ENCODE data around the gene DCHS2. TPM values are rescaled to one million over a fixed set of nuclear protein-coding genes. Genes with fewer than 3 reads are reported as not detected.

Gene DCHS2
- total and polyA plus RNA-seq, 2 of the 8 experiments (the other 6 are each of a cell fraction or from before 2014, with no cell fraction given): 0.54 to 2.6 TPM

- no peak for TF ChIP-seq KDM4A (IDR thresholded peaks at IDR 0.05; ENCODE audit: low read depth, low read length, severe bottlenecking)
- no peak for TF ChIP-seq HDAC2 (IDR thresholded peaks at IDR 0.05; ENCODE audit: borderline replicate concordance in 1 of 2, low read depth in 2 of 2, low read length in 2 of 2)
- TF ChIP-seq RNF2 (IDR thresholded peaks at IDR 0.05; ENCODE audit: borderline replicate concordance, low read depth, low read length, missing control alignments, poor library complexity, severe bottlenecking): no peak
- no peak for TF ChIP-seq CBX5 (IDR thresholded peaks at IDR 0.05; ENCODE audit: low read depth, low read length)
Measured at GRCh38 chr4:154254999-154255398, 236.6 kb downstream of the DCHS2 start (continued).

Measured in H1 (cell line).